ENCODE data around the gene GHRH. TPM values are rescaled to one million over a fixed set of nuclear protein-coding genes. Genes with fewer than 3 reads are reported as not detected.

GHRH gene
- total RNA-seq, 1 experiment from 2014 or later: not detected

GRCh38 chr20:37209661-37210314, 51.8 kb downstream of the GHRH start:
- no peaks in the 10 kb centered on the region for H4K20me1 ChIP-seq (ENCODE audit: control insufficient read depth, insufficient read depth, insufficient read length)
- no peak overlapping the region for H2AFZ ChIP-seq (ENCODE audit: low read length)
- H2BK5ac ChIP-seq (ENCODE audit: insufficient read length, low read length): no peak overlapping the region
- no peak overlapping the region for H4K91ac ChIP-seq (ENCODE audit: insufficient read length, low read depth, low read length)
- H3K4me1 ChIP-seq (ENCODE audit: insufficient read depth, low read length): no peaks in the 10 kb centered on the region
- DNase-seq: no peak
- H2BK20ac ChIP-seq (ENCODE audit: low read depth, low read length, poor library complexity, severe bottlenecking): no peak overlapping the region
- no peak overlapping the region for H3K27ac ChIP-seq (ENCODE audit: insufficient read length, low read depth, low read length)
- no peaks in the 10 kb centered on the region for H3K9me3 ChIP-seq (ENCODE audit: control insufficient read depth, low read depth, low read length)
- Mint-ChIP-seq H3K4me1 (no peaks in the 10 kb centered on the region), H3K4me3 (no peak overlapping the region), H3K27me3 (ENCODE audit: low read depth) (no peaks in the 10 kb centered on the region), H3K27ac (no peak overlapping the region), H3K36me3 (ENCODE audit: insufficient read depth in 1 of 3, low read depth in 3 of 3) (peaks cover 36 to 82% (median 67%) of the 10 kb centered on the region in 3 experiments), H3K9me3 (no peaks in the 10 kb centered on the region)
- no CpG with 5 or more reads among the region's 6 CpGs for WGBS (ENCODE audit: extremely low coverage, insufficient read length, low lambda C conversion rate)
- no peaks in the 10 kb centered on the region for H3K79me2 ChIP-seq (ENCODE audit: insufficient read depth, low read length)
- no peak overlapping the region for H4K5ac ChIP-seq (ENCODE audit: insufficient read length, low read depth, low read length)
- no peak overlapping the region for H3K14ac ChIP-seq (ENCODE audit: insufficient read depth, low read length)
- H3K4me2 ChIP-seq (ENCODE audit: insufficient read depth, insufficient read length, low read length): no peak overlapping the region
- H3T11ph ChIP-seq (ENCODE audit: low read length): no peak overlapping the region
- no peak overlapping the region for H3K56ac ChIP-seq (ENCODE audit: insufficient read length, low read depth, low read length)
- H3K23ac ChIP-seq (ENCODE audit: insufficient read length, low read depth, low read length): no peak overlapping the region
- no peak overlapping the region for H3K18ac ChIP-seq (ENCODE audit: insufficient read length, low read depth, low read length)
- H2AK5ac ChIP-seq (ENCODE audit: insufficient read length, low read length): no peak overlapping the region
- no peak overlapping the region for H2BK120ac ChIP-seq (ENCODE audit: low read depth, low read length, poor library complexity, severe bottlenecking)
- no peak for TF ChIP-seq CTCF (conservative IDR thresholded peaks at IDR 0.05)
- no peaks in the 10 kb centered on the region for H3K27me3 ChIP-seq (ENCODE audit: insufficient read depth, low read length)
- H4K8ac ChIP-seq (replicated peaks; ENCODE audit: insufficient read length, low read depth, low read length): no peak overlapping the region
- H3K79me1 ChIP-seq (ENCODE audit: insufficient read depth, low read depth, low read length, poor library complexity, severe bottlenecking): no peaks in the 10 kb centered on the region
- no peak overlapping the region for H2BK15ac ChIP-seq (ENCODE audit: low read depth, low read length)
- no peaks in the 10 kb centered on the region for H3K23me2 ChIP-seq (ENCODE audit: insufficient read length, low read depth, low read length, poor library complexity, severe bottlenecking)
- no peak overlapping the region for H3K9ac ChIP-seq (ENCODE audit: extremely low read depth, insufficient read length, low read length)
- no peak overlapping the region for H3K4ac ChIP-seq (ENCODE audit: low read depth, low read length)
- H2BK12ac ChIP-seq (ENCODE audit: insufficient read length, low read depth, low read length): no peak overlapping the region
